CD1c-positive myeloid dendritic cell (primary cell): ENCODE results near the gene RABGGTA.

Experiments
- DNase-seq: peaks from one replicate; pipeline ENCODE4 v3.0.0-alpha.2; 2016; ENCODE audit errors: extremely low spot score

The RABGGTA gene

GRCh38 chr14:24304019-24304387, 32.6 kb upstream of the RABGGTA start:
- no peak for DNase-seq

GRCh38 chr14:24300326-24300980, 29.1 kb upstream of the RABGGTA start:
- DNase-seq: peak; percentile 39

GRCh38 chr14:24299255-24300191, 28.1 kb upstream of the RABGGTA start, which contains the start of the genes DHRS1 and NOP9:
DHRS1 (minus strand) TSS chr14:24299780; CDS start chr14:24299106, 674 bp downstream.
NOP9 (plus strand) TSS chr14:24299850; CDS start chr14:24299955, 105 bp downstream.
- DNase-seq: peak; percentile 97

- no peak for DNase-seq
These were observed 27.5 kb upstream of the RABGGTA start for GRCh38 chr14:24298892-24299254.

GRCh38 chr14:24297190-24297964, 26.0 kb upstream of the RABGGTA start:
- no peak for DNase-seq

DNA sequence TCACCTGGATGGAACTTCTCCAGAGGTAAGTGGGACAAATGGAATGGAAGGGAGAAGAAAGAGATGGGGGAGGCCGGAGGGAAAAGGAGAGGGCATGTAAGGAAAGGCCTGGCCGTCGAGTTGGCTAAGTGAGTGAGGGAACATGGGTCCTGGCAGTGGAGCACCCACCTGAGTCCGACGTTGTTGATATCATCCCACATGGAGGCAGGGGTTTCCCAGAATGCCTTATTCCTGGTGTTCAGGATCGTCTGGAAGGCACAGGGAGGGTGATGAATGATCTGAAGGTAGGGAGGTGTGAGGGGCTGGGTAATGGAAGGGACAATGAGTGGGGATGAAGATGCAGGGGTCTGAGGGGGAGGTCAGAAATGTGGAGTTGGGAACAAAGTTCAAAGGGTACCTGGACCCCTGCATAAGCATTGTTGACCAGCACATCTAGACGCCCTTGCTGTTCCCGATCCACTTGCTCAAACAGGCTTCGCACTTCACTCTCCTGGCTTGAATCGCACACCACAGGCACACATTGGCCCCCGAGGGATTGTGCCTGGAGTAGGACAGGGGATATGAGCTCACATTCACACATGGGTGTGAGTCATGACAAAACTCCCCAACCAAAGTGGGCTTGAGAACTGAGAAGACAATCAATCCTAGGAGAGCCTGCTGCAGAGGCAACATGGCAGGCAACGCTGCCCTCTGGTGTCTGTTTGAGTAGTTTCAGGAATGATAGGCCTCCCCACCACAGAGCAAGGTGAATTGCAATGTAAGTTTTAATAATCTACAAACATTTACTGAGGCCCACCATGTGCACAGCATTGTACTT, 25.2 kb upstream of the RABGGTA start:
- peak; percentile 83 for DNase-seq

- DNase-seq: no peak
These were observed 22.1 kb upstream of the RABGGTA start for GRCh38 chr14:24293525-24293924.

DNA sequence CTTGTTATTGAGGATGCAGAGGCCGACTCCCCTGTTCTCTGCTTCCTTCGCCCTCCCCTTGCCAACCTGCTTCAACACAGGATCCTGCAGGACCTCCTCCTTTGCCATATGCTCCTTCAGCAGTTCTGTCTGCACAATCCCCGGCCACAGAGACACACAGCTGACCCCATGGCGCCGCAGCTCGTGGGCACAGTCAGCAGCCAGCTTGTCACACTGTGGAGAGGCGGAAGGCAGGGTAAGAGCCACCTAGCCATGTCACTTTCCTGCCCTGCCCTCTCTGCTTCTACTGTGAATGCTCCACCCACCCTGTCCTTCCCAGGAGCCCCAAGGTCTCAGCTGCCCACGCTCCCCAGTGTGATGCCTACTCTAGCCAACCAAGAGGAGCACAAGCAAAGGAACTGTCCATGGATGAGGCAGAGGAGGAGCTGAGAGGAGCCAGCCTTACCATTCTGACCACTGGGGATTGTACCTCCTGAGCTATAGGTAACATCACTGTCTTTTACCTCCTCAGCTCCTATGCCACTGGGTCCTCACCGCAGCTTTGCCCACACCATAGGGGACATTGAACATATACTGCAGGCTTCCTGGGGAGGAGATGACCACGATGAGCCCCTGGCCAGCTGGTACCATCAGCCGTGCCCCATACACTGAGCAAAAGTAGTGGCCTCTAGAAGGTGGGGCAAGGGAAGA, 20.9 kb upstream of the RABGGTA start:
- DNase-seq: no peak

DNA sequence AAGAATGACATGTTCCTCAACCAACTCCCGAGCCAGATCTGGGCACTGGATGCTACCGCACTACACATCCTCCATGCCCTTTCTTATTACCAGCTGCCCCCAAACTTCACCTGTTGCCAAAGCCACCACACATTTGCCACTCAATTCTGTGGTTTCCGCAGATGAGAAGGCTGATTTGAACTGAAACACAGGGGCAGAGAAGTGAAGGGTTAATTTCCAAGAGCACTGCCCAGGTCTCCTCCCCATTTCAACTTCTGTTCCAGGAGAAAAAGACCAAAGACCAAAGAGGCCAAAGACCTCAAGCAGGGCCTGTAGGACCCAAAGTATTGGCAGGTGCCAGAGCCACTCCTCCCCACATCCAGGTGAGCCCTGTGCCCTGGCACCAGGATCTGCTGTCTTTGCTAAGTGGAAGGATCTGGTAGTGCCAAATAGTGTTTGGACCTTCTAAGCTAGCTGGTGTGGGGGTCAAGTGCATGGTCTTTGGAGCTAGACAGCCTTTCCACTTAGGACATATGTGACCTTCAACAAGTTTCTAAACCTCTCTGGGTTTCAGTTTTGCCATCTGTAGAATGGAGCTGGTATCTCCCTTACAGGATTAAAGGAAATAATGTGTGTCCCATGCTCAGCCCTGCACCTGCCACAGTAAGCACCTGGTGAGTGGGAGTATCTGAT, 20.2 kb upstream of the RABGGTA start:
- DNase-seq: no peak

DNA sequence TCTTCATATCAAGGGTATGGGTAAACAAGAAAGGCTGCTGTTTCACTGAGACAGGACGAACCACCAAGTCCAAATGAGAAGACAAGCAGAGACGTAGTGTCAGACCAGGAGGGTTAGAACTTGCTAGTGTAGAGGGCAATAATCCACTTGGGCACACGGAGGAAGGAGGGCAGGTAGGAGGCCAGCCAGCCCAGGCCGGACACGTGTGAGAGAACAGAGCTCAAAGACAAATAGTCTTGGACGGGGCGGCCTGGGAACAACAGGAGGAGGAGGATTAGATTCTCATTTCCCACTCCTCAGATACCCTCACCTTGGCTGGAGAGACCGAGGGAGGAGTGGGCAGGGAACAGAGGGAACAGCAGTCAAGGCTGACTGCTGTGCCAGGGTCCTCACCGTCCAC, 19.3 kb upstream of the RABGGTA start:
- no peak for DNase-seq

GRCh38 chr14:24289649-24290280, 18.4 kb upstream of the RABGGTA start:
- no peak for DNase-seq

- DNase-seq: no peak
These were observed 15.6 kb upstream of the RABGGTA start for GRCh38 chr14:24286996-24287395.

DNA sequence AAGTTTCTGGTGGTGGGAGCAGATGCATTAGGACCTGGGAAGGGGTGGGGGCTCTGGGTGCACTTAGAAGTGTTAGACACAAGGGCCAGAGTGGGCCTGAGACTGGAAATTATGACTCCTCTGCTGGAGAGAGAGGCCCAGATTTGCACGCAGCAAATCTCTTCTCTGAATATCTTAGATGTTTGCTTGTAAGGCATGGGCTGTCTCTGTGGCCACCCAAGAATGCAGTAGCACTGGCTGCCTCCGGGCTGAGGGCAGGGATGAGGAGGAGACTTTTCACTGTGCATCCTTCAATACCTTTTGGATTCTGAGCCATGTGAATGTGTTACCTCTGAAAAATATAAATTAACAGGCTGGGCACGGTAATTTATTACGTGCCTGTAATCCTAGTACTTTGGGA, 14.0 kb upstream of the RABGGTA start:
- DNase-seq: no peak

GRCh38 chr14:24284501-24285035, 13.2 kb upstream of the RABGGTA start:
- no peak for DNase-seq

DNA sequence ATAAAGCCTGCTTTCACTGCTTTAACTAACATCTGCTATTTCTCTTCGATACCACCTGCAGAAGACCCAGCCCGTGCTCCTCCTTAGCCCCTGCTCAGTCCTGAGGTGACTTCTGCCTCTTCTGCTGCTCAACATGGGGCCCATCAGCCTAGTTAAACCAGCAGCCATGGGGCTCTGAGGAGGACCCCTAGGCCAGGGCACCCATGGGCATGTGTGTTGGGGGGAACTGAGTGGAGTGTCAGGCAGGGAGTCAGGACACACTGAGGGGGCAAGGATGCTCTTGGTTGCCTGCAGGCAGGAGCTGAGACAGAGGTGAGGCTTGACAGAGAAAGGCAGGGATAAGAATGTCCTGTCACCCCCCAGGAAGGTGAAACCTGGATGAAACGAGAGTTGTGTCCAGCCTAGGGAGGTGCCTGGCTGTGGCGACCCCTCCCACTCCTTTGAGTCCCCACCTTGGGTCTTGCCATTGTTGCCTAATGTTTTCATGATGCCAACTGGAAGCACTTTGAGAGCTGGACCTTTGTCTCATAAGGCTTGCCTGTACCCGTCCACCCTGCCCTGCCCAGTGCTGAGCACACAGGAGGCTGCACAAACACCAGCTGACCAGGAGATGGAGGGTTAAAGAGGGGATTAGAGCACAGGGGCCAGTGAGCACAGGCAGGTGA, 12.5 kb upstream of the RABGGTA start:
- DNase-seq: no peak

DNA sequence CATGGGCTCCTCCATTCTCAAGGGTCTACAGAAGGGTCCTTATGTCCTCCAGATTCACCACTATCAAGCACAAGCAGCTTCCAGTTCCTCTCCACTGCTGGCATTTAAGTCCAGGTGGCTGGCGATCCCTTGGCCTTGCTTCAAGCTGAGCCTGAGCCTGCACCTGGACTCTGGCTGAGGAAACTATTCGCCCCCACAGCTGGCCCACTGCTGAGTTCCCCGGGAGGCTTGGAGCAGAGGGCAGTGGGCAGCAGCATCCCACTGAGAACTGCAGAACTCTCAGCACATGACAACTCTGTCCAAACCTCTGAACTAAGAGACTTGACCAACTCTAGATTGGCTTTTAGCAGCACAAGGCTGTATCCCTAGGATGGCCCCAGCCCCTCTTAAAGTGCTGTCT, 11.3 kb upstream of the RABGGTA start:
- DNase-seq: no peak

DNA sequence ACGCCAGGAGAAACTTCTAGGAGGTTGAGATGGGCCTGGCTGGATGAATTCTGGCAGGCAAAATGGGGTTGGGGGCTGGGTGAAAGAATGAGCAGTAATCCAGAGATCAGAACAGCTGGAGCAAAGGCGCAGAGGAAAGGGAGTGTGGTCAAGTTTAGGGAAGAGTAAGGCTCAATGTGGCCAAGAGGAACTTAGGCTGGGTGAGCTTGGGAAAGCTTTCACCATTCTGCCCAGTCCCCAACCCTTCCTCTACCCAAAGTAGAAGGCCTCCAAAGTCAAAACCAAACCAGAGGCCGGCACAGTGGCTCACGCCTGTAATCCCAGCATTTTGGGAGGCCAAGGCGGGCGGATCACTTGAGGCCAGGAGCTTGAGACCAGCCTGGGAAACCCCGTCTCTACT, 10.2 kb upstream of the RABGGTA start:
- DNase-seq: peak; percentile 33

- DNase-seq: no peak
These were observed 9.5 kb upstream of the RABGGTA start for GRCh38 chr14:24280797-24281460.
